ENCODE results near the gene RAB4A.

DNA sequence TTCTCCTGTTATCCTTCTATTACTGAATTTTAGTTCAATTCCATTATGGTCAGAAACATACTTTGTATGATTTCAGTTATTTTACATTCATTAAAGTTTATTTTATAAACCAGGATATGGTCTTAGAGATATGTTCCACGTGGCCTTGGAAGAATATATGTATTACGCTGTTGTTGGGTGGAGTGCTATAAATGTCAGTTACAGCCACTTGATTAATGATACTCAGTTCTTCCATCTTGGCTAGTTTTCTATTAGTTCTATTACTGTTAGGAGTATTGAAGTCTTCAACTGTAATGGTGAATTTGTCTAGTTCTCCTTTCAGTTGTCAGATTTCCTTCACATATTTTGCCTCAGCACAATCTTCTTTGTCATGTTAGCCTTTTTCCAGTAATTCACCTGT, 45.3 kb downstream of the RAB4A start:
- TF ChIP-seq POLR2AphosphoS5 (IDR thresholded peaks at IDR 0.05; ENCODE audit: low read depth, low read length): no peak
- no peak for TF ChIP-seq POLR2A (IDR thresholded peaks at IDR 0.05; ENCODE audit: low read depth, low read length)
- no peak for TF ChIP-seq SPI1 (IDR thresholded peaks at IDR 0.05; ENCODE audit: low read depth, low read length)
